Panc1 (cell line): ENCODE measurements around the gene WWOX.

Source experiments
- POLR2AphosphoS5 ChIP-seq: IDR thresholded peaks from 2 replicates; pipeline ENCODE4 v1.6.1; 2012; ENCODE audit warnings: mild to moderate bottlenecking, low read depth, low read length, moderate library complexity
- TCF7L2 ChIP-seq: IDR thresholded peaks from 2 replicates; pipeline ENCODE4 v1.6.1; 2011; ENCODE audit warnings: mild to moderate bottlenecking, low read depth, low read length, inconsistent platforms
- TF ChIP-seq, protein P1 (sequence below): fragments of 450-650 bp; IDR thresholded peaks from 2 replicates; pipeline ENCODE4 v1.5.1; 2017; ENCODE audit warnings: mild to moderate bottlenecking

DNA sequence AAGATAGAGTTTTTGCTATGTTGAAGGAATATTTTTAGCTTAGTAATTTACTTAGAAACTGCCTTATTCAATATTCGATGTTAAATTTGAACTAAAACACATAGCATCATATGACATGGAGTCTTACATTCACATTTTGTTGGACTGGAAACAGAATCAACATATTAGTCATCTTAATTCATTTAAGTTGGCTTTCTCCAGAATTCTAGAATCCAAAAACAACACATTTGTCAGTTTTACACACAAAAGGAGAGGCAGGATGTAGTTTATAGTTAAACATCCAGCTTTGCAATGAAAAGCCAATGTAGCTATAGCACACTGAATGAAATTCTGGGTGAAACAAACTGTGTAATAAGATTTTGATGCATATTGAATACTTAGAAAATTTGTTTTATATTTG lies 43.3 kb downstream of the WWOX start:
- TF ChIP-seq, protein P1, sequence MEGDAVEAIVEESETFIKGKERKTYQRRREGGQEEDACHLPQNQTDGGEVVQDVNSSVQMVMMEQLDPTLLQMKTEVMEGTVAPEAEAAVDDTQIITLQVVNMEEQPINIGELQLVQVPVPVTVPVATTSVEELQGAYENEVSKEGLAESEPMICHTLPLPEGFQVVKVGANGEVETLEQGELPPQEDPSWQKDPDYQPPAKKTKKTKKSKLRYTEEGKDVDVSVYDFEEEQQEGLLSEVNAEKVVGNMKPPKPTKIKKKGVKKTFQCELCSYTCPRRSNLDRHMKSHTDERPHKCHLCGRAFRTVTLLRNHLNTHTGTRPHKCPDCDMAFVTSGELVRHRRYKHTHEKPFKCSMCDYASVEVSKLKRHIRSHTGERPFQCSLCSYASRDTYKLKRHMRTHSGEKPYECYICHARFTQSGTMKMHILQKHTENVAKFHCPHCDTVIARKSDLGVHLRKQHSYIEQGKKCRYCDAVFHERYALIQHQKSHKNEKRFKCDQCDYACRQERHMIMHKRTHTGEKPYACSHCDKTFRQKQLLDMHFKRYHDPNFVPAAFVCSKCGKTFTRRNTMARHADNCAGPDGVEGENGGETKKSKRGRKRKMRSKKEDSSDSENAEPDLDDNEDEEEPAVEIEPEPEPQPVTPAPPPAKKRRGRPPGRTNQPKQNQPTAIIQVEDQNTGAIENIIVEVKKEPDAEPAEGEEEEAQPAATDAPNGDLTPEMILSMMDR, result no peak
- TF ChIP-seq TCF7L2 (no peak), POLR2AphosphoS5 (no peak)
